HUES6 (cell line): ENCODE results near the gene IQGAP2.
"Not testable (repeated sequence)": the region's sequence is repeated elsewhere in the genome, so short reads cannot be mapped to it uniquely, and the experiment has no call there.

ENCODE experiments used
- H3K27ac ChIP-seq: 2 replicates; pipeline ENCODE4 v1.7.0; 2013; ENCODE audit warnings: low read depth, mild to moderate bottlenecking, low read length, inconsistent platforms
- H3K27me3 ChIP-seq: 2 replicates; pipeline ENCODE4 v1.6.1; 2013; ENCODE audit warnings: low read length; ENCODE audit not compliant: control insufficient read depth, insufficient read depth
- H3K36me3 ChIP-seq: 2 replicates; pipeline ENCODE4 v1.6.1; 2013; ENCODE audit warnings: low read length; ENCODE audit not compliant: control insufficient read depth, insufficient read depth
- H3K4me1 ChIP-seq: 2 replicates; pipeline ENCODE4 v1.6.1; 2013; ENCODE audit warnings: low read length; ENCODE audit not compliant: control insufficient read depth, insufficient read depth
- H3K4me3 ChIP-seq: 2 replicates; pipeline ENCODE4 v1.5.1; 2013; ENCODE audit warnings: low read depth, low read length
- H3K9ac ChIP-seq: one replicate; pipeline ENCODE4 v1.6.1; 2013; ENCODE audit warnings: mild to moderate bottlenecking, low read length
- H3K9me3 ChIP-seq: 2 replicates; pipeline ENCODE4 v1.6.1; 2013; ENCODE audit warnings: low read depth, low read length; ENCODE audit not compliant: control insufficient read depth, insufficient read depth

IQGAP2 gene

GRCh38 chr5:76513476-76513875 lies 110.4 kb downstream of the IQGAP2 start:
- peaks cover 13% of the 10 kb centered on the region for H3K4me1 ChIP-seq
- no peak overlapping the region for H3K27ac ChIP-seq
- H3K9me3 ChIP-seq = no peaks in the 10 kb centered on the region
- no peaks in the 10 kb centered on the region for H3K27me3 ChIP-seq
- H3K4me3 ChIP-seq = no peak overlapping the region
- H3K9ac ChIP-seq = no peak overlapping the region
- no peaks in the 10 kb centered on the region for H3K36me3 ChIP-seq

GRCh38 chr5:76514292-76514691 lies 111.2 kb downstream of the IQGAP2 start:
- H3K27ac ChIP-seq = no peak overlapping the region
- H3K9ac ChIP-seq = no peak overlapping the region
- H3K27me3 ChIP-seq = no peaks in the 10 kb centered on the region
- H3K4me1 ChIP-seq = peaks cover 13% of the 10 kb centered on the region
- no peaks in the 10 kb centered on the region for H3K9me3 ChIP-seq
- H3K36me3 ChIP-seq = no peaks in the 10 kb centered on the region
- H3K4me3 ChIP-seq = no peak overlapping the region

GRCh38 chr5:76514713-76515112 lies 111.6 kb downstream of the IQGAP2 start:
- Histone ChIP-seq H3K4me3 (no peak overlapping the region), H3K9me3 (no peaks in the 10 kb centered on the region), H3K9ac (no peak overlapping the region), H3K27me3 (no peaks in the 10 kb centered on the region), H3K36me3 (no peaks in the 10 kb centered on the region), H3K27ac (no peak overlapping the region), H3K4me1 (peaks cover 13% of the 10 kb centered on the region)

- H3K4me1 ChIP-seq = peaks cover 19% of the 10 kb centered on the region
- H3K9me3 ChIP-seq = no peaks in the 10 kb centered on the region
- H3K4me3 ChIP-seq = no peak overlapping the region
- no peaks in the 10 kb centered on the region for H3K27me3 ChIP-seq
- no peak overlapping the region for H3K9ac ChIP-seq
- H3K27ac ChIP-seq = no peak overlapping the region
- H3K36me3 ChIP-seq = no peaks in the 10 kb centered on the region
Measured at GRCh38 chr5:76517334-76517733, 114.2 kb downstream of the IQGAP2 start.

GRCh38 chr5:76518246-76518645 lies 115.2 kb downstream of the IQGAP2 start:
- H3K4me1 ChIP-seq = peaks cover 25% of the 10 kb centered on the region
- H3K9me3 ChIP-seq, H3K27ac ChIP-seq, H3K27me3 ChIP-seq, H3K4me3 ChIP-seq, H3K36me3 ChIP-seq, H3K9ac ChIP-seq: not testable (repeated sequence)

- no peak overlapping the region for H3K9ac ChIP-seq
- 0 out of 2 replicates have a peak overlapping the region, but pooled peaks have one; percentile 32 for H3K27ac ChIP-seq
- H3K9me3 ChIP-seq = no peaks in the 10 kb centered on the region
- H3K27me3 ChIP-seq = no peaks in the 10 kb centered on the region
- peaks cover 41% of the 10 kb centered on the region for H3K4me1 ChIP-seq
- no peak overlapping the region for H3K4me3 ChIP-seq
- H3K36me3 ChIP-seq = no peaks in the 10 kb centered on the region
Measured at GRCh38 chr5:76521240-76521758, 118.2 kb downstream of the IQGAP2 start.

- H3K9me3 ChIP-seq = no peaks in the 10 kb centered on the region
- H3K36me3 ChIP-seq = no peaks in the 10 kb centered on the region
- H3K4me1 ChIP-seq = peaks cover 50% of the 10 kb centered on the region
- no peak overlapping the region for H3K9ac ChIP-seq
- no peak overlapping the region; the same call in 1 of the 2 replicates for H3K27ac ChIP-seq
- no peaks in the 10 kb centered on the region for H3K27me3 ChIP-seq
- no peak overlapping the region for H3K4me3 ChIP-seq
Measured at GRCh38 chr5:76522103-76522935, 119.2 kb downstream of the IQGAP2 start.

- H3K9ac ChIP-seq = peak overlapping the region; percentile 13
- peaks cover 57% of the 10 kb centered on the region for H3K4me1 ChIP-seq
- no peaks in the 10 kb centered on the region for H3K9me3 ChIP-seq
- peak overlapping the region; percentile 44 for H3K27ac ChIP-seq
- peak overlapping the region; percentile 20; the same call in 1 of the 2 replicates for H3K4me3 ChIP-seq
- no peaks in the 10 kb centered on the region for H3K27me3 ChIP-seq
- H3K36me3 ChIP-seq = no peaks in the 10 kb centered on the region
Measured at GRCh38 chr5:76524101-76524835, 121.2 kb downstream of the IQGAP2 start.

- H3K4me1 ChIP-seq = peaks cover 57% of the 10 kb centered on the region
- no peaks in the 10 kb centered on the region for H3K27me3 ChIP-seq
- H3K9me3 ChIP-seq = no peaks in the 10 kb centered on the region
- H3K36me3 ChIP-seq = no peaks in the 10 kb centered on the region
- H3K9ac ChIP-seq = no peak overlapping the region
- H3K4me3 ChIP-seq = no peak overlapping the region
- peak overlapping the region; percentile 35; the same call in 1 of the 2 replicates for H3K27ac ChIP-seq
Measured at GRCh38 chr5:76524868-76525267, 121.8 kb downstream of the IQGAP2 start.

- no peaks in the 10 kb centered on the region for H3K9me3 ChIP-seq
- no peaks in the 10 kb centered on the region for H3K27me3 ChIP-seq
- H3K9ac ChIP-seq = no peak overlapping the region
- no peak overlapping the region for H3K4me3 ChIP-seq
- peaks cover 56% of the 10 kb centered on the region for H3K4me1 ChIP-seq
- H3K36me3 ChIP-seq = no peaks in the 10 kb centered on the region
- no peak overlapping the region for H3K27ac ChIP-seq
Measured at GRCh38 chr5:76525956-76526355, 122.9 kb downstream of the IQGAP2 start.
